CD4-positive, CD25-positive, alpha-beta regulatory T cell (primary cell): Measurements from ENCODE around the gene MYL10. TPM values are rescaled to one million over a fixed set of nuclear protein-coding genes. Genes with fewer than 3 reads are reported as not detected.

Experiments used
- ATAC-seq, 2 donors: fragments of 150-1000 bp; cut with Tn5 transposase; one replicate each; pipeline ENCODE4 v1.10.0; 2021; ENCODE audit warnings: low read depth in 2 of 2, moderate number of reproducible peaks in 2 of 2, moderate library complexity in 1 of 2
- DNase-seq, 3 donors: peaks; one replicate each; pipeline versions ENCODE4 v3.0.0 to v3.0.0-alpha.2; 2012 to 2022; ENCODE audit warnings: mixed read lengths in 1 of 3
- H3K27ac ChIP-seq: one replicate; pipeline ENCODE4 v1.7.0; 2013; ENCODE audit warnings: mild to moderate bottlenecking, low read length; ENCODE audit not compliant: insufficient read depth, poor library complexity, severe bottlenecking
- H3K27me3 ChIP-seq: one replicate; pipeline ENCODE4 v1.7.0; 2013; ENCODE audit warnings: low read length; ENCODE audit not compliant: control insufficient read depth, insufficient read depth
- H3K36me3 ChIP-seq: one replicate; pipeline ENCODE4 v1.7.0; 2013; ENCODE audit warnings: mild to moderate bottlenecking, low read length, moderate library complexity; ENCODE audit not compliant: control insufficient read depth, insufficient read depth
- H3K4me1 ChIP-seq: 2 replicates; pipeline ENCODE4 v1.7.0; 2013; ENCODE audit warnings: mild to moderate bottlenecking, low read length; ENCODE audit not compliant: insufficient read depth, control insufficient read depth, poor library complexity, severe bottlenecking
- H3K4me3 ChIP-seq: one replicate; pipeline ENCODE4 v1.7.0; 2013; ENCODE audit warnings: low read depth, mild to moderate bottlenecking, low read length, moderate library complexity
- H3K9me3 ChIP-seq, 2 experiments: 1 replicate in 1 of 2; 2 replicates in 1 of 2; pipeline ENCODE4 v1.7.0; 2013; ENCODE audit warnings: low read length in 2 of 2, mild to moderate bottlenecking in 1 of 2, moderate library complexity in 1 of 2; ENCODE audit not compliant: control insufficient read depth in 2 of 2
- H3K27ac Mint-ChIP-seq, 3 donors: one replicate each; pipeline ENCODE4 v1.8.0; 2020 to 2022; ENCODE audit warnings: mild to moderate bottlenecking in 3 of 3, mixed read lengths in 3 of 3, moderate library complexity in 2 of 3
- H3K27me3 Mint-ChIP-seq: one replicate; pipeline ENCODE4 v1.8.0; 2022; ENCODE audit warnings: mild to moderate bottlenecking, mixed read lengths
- H3K36me3 Mint-ChIP-seq: one replicate; pipeline ENCODE4 v1.8.0; 2020; ENCODE audit warnings: mixed read lengths
- H3K4me1 Mint-ChIP-seq, 4 donors: one replicate each; pipeline ENCODE4 v1.8.0; 2020 to 2022; ENCODE audit warnings: mixed read lengths in 4 of 4, mild to moderate bottlenecking in 1 of 4
- H3K4me3 Mint-ChIP-seq, 4 donors: one replicate each; pipeline ENCODE4 v1.8.0; 2020 to 2022; ENCODE audit warnings: mild to moderate bottlenecking in 4 of 4, mixed read lengths in 4 of 4, moderate library complexity in 3 of 4
- H3K9me3 Mint-ChIP-seq, 7 donors: one replicate each; pipeline ENCODE4 v1.8.0; 2020 to 2022; ENCODE audit warnings: mixed read lengths in 7 of 7, mild to moderate bottlenecking in 3 of 7, moderate library complexity in 2 of 7
- polyA plus RNA-seq, 4 donors: library from polyadenylated mRNA; unstranded; fragments of 300-500 nt; fragmentation: Illumina TruSeq; gene quantifications; one replicate each; pipeline ENCODE4 v1.2.3, GENCODE V29; 2021
- total RNA-seq: library from RNA; stranded (reverse); gene quantifications from one replicate; pipeline ENCODE4 v1.2.3, GENCODE V29; 2022

Gene MYL10
- total and polyA plus RNA-seq, 5 donors from 2014 or later, result not detected

DNA sequence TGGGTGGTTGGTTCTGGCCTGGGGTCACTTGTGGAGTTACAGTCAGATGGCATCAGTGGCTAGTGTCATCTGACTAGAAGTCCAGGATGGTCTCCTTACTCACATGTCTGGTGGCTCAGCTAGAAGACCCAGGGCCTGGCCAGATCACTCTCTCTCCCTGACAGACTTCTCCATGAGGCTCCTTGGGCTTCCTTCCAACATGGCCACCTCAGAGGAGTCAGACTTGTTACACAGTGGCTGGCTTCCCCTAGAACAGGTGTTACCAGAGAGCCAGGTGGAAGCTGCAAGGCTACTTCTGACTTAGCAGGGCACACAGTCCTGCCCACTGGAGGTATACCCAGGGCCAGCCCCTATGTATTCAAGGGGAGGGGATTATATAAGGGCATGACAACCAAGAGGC lies 44.2 kb upstream of the MYL10 start:
- no peak overlapping the region for H3K27ac Mint-ChIP-seq
- no peaks in the 10 kb centered on the region for H3K36me3 ChIP-seq
- H3K9me3 ChIP-seq, result peaks cover 0 to 2% of the 10 kb centered on the region in 2 experiments
- H3K36me3 Mint-ChIP-seq, result no peaks in the 10 kb centered on the region
- H3K4me1 Mint-ChIP-seq, result no peaks in the 10 kb centered on the region
- no peaks in the 10 kb centered on the region for H3K27me3 ChIP-seq
- no peak overlapping the region for H3K4me3 ChIP-seq
- no peaks in the 10 kb centered on the region for H3K27me3 Mint-ChIP-seq
- ATAC-seq (no peak), DNase-seq (no peak)
- no peak overlapping the region for H3K27ac ChIP-seq
- peaks cover 0 to 7% (median 3%) of the 10 kb centered on the region in 7 donors for H3K9me3 Mint-ChIP-seq
- peak overlapping the region in 1 of 4 donors; percentile 85 for H3K4me3 Mint-ChIP-seq
- no peaks in the 10 kb centered on the region for H3K4me1 ChIP-seq

DNA sequence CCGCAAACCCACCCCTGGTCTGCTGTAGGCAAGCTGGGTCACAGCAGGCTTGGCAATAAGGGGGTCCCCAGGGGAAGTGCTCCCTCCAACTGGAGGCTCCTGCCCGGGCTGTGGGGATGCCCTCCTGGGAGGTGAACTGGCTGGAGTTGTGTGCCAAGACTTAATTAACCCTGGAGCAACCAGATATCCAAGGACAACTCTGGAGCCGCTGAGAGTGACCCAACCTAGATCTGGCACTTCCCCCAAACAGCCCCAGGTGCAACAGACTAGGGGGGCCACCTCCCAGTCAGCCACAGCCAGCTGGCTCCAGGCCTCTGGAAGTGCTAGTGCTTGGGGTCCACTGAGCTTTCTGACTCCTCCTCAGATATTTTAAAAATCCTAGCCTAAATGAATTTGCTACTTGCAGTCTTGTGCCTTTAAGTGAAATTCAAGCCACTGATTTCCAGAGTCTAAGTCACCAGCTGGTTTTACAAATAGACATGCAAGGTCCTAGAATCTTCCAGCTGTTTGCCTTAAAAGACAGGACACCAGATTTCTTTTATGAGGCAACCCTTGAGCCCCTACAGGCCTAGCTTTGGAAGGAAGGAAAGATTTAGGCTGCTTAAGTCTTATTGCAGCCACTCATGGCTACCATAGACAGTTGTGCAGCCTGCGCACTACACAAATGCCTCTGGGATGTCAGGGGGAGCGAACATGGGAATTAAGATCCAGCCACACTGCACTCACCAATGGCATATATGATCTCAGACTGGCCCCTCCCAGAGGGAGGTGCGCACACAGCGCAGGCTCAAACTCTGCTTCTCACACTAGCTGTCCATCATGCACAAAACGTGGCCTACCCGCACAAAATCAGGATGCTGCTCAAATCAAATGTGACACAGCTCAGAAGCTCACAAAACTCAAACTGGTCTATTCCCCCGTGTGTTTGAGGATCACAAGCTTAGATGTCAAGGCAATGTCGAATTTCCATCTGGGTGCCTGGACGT lies 42.6 kb upstream of the MYL10 start:
- H3K9me3 Mint-ChIP-seq, result peaks cover 0 to 7% (median 3%) of the 10 kb centered on the region in 7 donors
- H3K27ac Mint-ChIP-seq, result no peak overlapping the region
- ATAC-seq, result no peak

DNA sequence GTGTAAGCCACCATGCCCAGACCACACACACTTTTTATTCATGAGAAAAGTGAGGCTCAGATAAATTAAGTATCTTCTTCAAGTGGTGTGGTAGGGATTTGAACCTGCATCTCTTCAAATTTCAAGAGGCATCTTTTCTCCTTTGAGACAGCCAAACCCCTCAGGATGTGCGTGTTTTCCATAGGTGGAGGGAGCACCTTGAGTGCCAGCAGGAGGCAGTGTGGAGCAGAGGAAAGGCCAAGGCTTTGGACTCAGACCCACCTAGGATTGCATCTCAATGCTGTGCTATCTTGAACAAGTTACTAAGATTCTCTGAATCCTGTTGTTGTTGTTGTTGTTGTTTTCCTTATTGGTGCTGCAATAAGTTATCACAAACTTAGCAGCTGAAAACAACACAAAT lies 40.2 kb upstream of the MYL10 start:
- no peak overlapping the region for H3K4me3 Mint-ChIP-seq
- H3K4me1 ChIP-seq, result no peaks in the 10 kb centered on the region
- peaks cover 0 to 7% (median 3%) of the 10 kb centered on the region in 7 donors for H3K9me3 Mint-ChIP-seq
- H3K36me3 Mint-ChIP-seq, result no peaks in the 10 kb centered on the region
- peaks cover 0 to 2% of the 10 kb centered on the region in 2 experiments for H3K9me3 ChIP-seq
- no peaks in the 10 kb centered on the region for H3K36me3 ChIP-seq
- peak in 1 of 3 donors; percentile 16 for DNase-seq
- no peaks in the 10 kb centered on the region for H3K27me3 ChIP-seq
- H3K27ac Mint-ChIP-seq, result no peak overlapping the region
- H3K4me1 Mint-ChIP-seq, result no peaks in the 10 kb centered on the region
- H3K27me3 Mint-ChIP-seq, result no peaks in the 10 kb centered on the region
- ATAC-seq, result no peak
- H3K4me3 ChIP-seq, result no peak overlapping the region
- H3K27ac ChIP-seq, result no peak overlapping the region

More for the DNA sequence above, 42.6 kb upstream of the MYL10 start:
- DNase-seq, result no peak
- H3K27me3 Mint-ChIP-seq, result no peaks in the 10 kb centered on the region
- Histone ChIP-seq H3K4me1 (no peaks in the 10 kb centered on the region), H3K4me3 (no peak overlapping the region), H3K27ac (no peak overlapping the region), H3K9me3 (peaks cover 0 to 2% of the 10 kb centered on the region in 2 experiments), H3K27me3 (no peaks in the 10 kb centered on the region), H3K36me3 (no peaks in the 10 kb centered on the region)
- H3K4me3 Mint-ChIP-seq, result no peak overlapping the region
- H3K36me3 Mint-ChIP-seq, result no peaks in the 10 kb centered on the region
- no peaks in the 10 kb centered on the region for H3K4me1 Mint-ChIP-seq

DNA sequence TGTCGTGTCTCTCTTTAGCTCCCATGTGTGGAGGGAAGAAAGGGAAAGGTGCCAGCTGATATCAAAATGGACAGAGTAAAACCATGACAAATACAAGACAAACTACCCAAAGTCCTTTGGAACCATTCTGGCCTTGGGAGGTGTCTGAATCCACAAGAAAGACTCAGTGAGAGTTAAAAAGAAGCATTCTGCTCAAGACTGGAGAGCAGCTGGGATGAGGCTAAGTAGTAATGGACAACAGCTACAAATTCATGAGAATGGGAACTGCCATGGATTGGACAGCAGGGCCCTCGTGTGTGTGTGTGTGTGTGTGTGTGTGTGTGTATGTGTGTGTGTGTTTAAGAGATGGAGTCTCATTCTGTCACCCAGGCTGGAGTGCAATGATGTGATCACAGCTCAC lies 39.6 kb upstream of the MYL10 start:
- no peak overlapping the region for H3K27ac ChIP-seq
- H3K9me3 ChIP-seq, result peaks cover 0 to 2% of the 10 kb centered on the region in 2 experiments
- no peak overlapping the region for H3K4me3 Mint-ChIP-seq
- H3K36me3 ChIP-seq, result no peaks in the 10 kb centered on the region
- no peaks in the 10 kb centered on the region for H3K27me3 ChIP-seq
- H3K27ac Mint-ChIP-seq, result no peak overlapping the region
- H3K4me1 Mint-ChIP-seq, result no peaks in the 10 kb centered on the region
- no peaks in the 10 kb centered on the region for H3K4me1 ChIP-seq
- ATAC-seq, result no peak
- H3K27me3 Mint-ChIP-seq, result no peaks in the 10 kb centered on the region
- DNase-seq, result no peak
- H3K4me3 ChIP-seq, result no peak overlapping the region
- peaks cover 0 to 7% (median 3%) of the 10 kb centered on the region in 7 donors for H3K9me3 Mint-ChIP-seq
- no peaks in the 10 kb centered on the region for H3K36me3 Mint-ChIP-seq

DNA sequence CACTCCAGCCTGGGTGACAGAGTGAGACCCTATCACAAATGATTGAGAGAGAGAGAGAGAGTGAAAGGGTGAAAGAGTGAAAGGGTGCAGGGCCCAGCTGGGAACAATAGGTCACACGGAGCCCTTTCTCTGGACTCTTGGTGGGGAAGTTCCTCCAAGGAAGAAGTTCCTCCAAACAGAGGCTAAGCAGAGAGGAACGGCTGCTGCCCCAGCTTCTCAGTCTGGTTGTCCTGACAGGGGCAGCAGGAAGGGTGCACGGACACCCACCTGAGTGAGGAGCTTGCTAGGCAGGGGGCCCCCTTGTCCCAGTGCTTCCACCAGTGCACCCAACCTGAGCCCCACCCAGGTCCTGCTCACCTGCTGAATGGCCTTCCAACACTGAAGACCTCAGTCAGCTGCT lies 38.8 kb upstream of the MYL10 start:
- no peak overlapping the region for H3K27ac ChIP-seq
- DNase-seq (no peak), ATAC-seq (no peak)
- Mint-ChIP-seq H3K4me1 (no peaks in the 10 kb centered on the region), H3K27ac (no peak overlapping the region), H3K27me3 (no peaks in the 10 kb centered on the region), H3K4me3 (no peak overlapping the region), H3K9me3 (peaks cover 0 to 7% (median 1%) of the 10 kb centered on the region in 7 donors), H3K36me3 (no peaks in the 10 kb centered on the region)
- no peak overlapping the region for H3K4me3 ChIP-seq
- H3K4me1 ChIP-seq, result no peaks in the 10 kb centered on the region
- no peaks in the 10 kb centered on the region for H3K27me3 ChIP-seq
- H3K36me3 ChIP-seq, result no peaks in the 10 kb centered on the region
- no peaks in the 10 kb centered on the region for H3K9me3 ChIP-seq

- H3K27ac ChIP-seq, result no peak overlapping the region
- H3K4me3 ChIP-seq, result no peak overlapping the region
- Mint-ChIP-seq H3K27me3 (no peaks in the 10 kb centered on the region), H3K4me3 (no peak overlapping the region), H3K36me3 (no peaks in the 10 kb centered on the region), H3K9me3 (peaks cover 0 to 8% (median 1%) of the 10 kb centered on the region in 7 donors), H3K4me1 (no peaks in the 10 kb centered on the region), H3K27ac (no peak overlapping the region)
- H3K27me3 ChIP-seq, result no peaks in the 10 kb centered on the region
- DNase-seq, result no peak
- ATAC-seq, result no peak
- H3K9me3 ChIP-seq, result no peaks in the 10 kb centered on the region
- no peaks in the 10 kb centered on the region for H3K36me3 ChIP-seq
- no peaks in the 10 kb centered on the region for H3K4me1 ChIP-seq
Observed at GRCh38 chr7:101667399-101667798, 38.3 kb upstream of the MYL10 start.

GRCh38 chr7:101666741-101667140 lies 37.6 kb upstream of the MYL10 start:
- H3K36me3 ChIP-seq, result no peaks in the 10 kb centered on the region
- no peaks in the 10 kb centered on the region for H3K36me3 Mint-ChIP-seq
- H3K27me3 ChIP-seq, result no peaks in the 10 kb centered on the region
- peaks cover 0 to 9% (median 3%) of the 10 kb centered on the region in 7 donors for H3K9me3 Mint-ChIP-seq
- H3K9me3 ChIP-seq, result no peaks in the 10 kb centered on the region
- no peak overlapping the region for H3K27ac Mint-ChIP-seq
- H3K4me3 Mint-ChIP-seq, result no peak overlapping the region
- H3K4me1 ChIP-seq, result no peaks in the 10 kb centered on the region
- H3K4me1 Mint-ChIP-seq, result no peaks in the 10 kb centered on the region
- H3K27me3 Mint-ChIP-seq, result peaks cover 4% of the 10 kb centered on the region
- H3K4me3 ChIP-seq, result no peak overlapping the region
- no peak overlapping the region for H3K27ac ChIP-seq
- DNase-seq (no peak), ATAC-seq (no peak)

GRCh38 chr7:101666293-101666692 lies 37.2 kb upstream of the MYL10 start:
- H3K27me3 ChIP-seq, result no peaks in the 10 kb centered on the region
- no peak overlapping the region for H3K4me3 Mint-ChIP-seq
- no peak overlapping the region for H3K27ac Mint-ChIP-seq

More at GRCh38 chr7:101666293-101666692, 37.2 kb upstream of the MYL10 start:
- H3K27ac ChIP-seq, result no peak overlapping the region
- no peaks in the 10 kb centered on the region for H3K4me1 Mint-ChIP-seq
- peaks cover 4% of the 10 kb centered on the region for H3K27me3 Mint-ChIP-seq
- DNase-seq (no peak), ATAC-seq (no peak)
- H3K4me1 ChIP-seq, result no peaks in the 10 kb centered on the region
- peaks cover 0 to 9% (median 3%) of the 10 kb centered on the region in 7 donors for H3K9me3 Mint-ChIP-seq
- no peaks in the 10 kb centered on the region for H3K36me3 Mint-ChIP-seq
- H3K9me3 ChIP-seq, result no peaks in the 10 kb centered on the region
- no peaks in the 10 kb centered on the region for H3K36me3 ChIP-seq
- no peak overlapping the region for H3K4me3 ChIP-seq
